Posterior cingulate gyrus (tissue), 11 donors: ENCODE results near the gene MYBPHL.

Experiments used
- DNase-seq, 10 donors: peaks; one replicate each; pipeline versions ENCODE4 v3.0.0 to v3.0.0-alpha.2; 2020 to 2021; ENCODE audit warnings: mixed read lengths in 3 of 10
- intact Hi-C: fragments of 100-400 bp; cut with DNase I; formaldehyde crosslinking; loops from one replicate; pipeline ENCODE4 v1.15.1; 2023

MYBPHL gene, protein sequence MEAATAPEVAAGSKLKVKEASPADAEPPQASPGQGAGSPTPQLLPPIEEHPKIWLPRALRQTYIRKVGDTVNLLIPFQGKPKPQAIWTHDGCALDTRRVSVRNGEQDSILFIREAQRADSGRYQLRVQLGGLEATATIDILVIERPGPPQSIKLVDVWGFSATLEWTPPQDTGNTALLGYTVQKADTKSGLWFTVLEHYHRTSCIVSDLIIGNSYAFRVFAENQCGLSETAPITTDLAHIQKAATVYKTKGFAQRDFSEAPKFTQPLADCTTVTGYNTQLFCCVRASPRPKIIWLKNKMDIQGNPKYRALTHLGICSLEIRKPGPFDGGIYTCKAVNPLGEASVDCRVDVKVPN

GRCh38 chr1:109306832-109307273 is at the start of gene MYBPHL:
MYBPHL (minus strand) TSS chr1:109307011; CDS start chr1:109306991, 20 bp downstream.
- intact Hi-C loops, result no loop called here
- peak in 3 of 10 donors; percentile 41 to 85 (median 75) for DNase-seq

GRCh38 chr1:109356505-109356904 is 49.7 kb upstream of the MYBPHL start:
- no peak for DNase-seq
- intact Hi-C loops, result no loop called here

- intact Hi-C loops, result no loop called here
- no peak for DNase-seq
Measured at GRCh38 chr1:109354929-109355328, 48.1 kb upstream of the MYBPHL start.

DNA sequence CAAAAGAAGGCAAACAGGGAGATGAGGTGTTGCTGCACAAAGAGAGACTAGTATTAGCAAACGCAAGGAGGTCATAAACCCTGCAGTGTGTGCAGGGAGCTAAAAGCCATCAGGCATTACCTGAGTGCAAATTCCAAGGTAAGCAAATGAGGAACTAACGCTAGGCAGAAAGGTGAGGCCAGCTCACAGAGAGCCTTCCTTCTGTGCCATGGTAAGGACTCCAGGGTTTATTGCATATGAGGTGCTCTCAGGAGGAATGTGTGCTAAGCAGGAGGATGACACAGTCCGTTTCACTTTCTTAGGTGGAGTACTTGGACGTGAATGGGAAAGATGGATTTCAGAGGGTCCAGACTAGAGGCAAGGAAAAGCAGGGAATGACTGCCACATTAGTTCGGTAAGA is 44.6 kb upstream of the MYBPHL start:
- DNase-seq, result no peak

GRCh38 chr1:109350655-109351054 is 43.8 kb upstream of the MYBPHL start:
- intact Hi-C loops, result no loop called here
- DNase-seq, result no peak

More for the DNA sequence above, 44.6 kb upstream of the MYBPHL start:
- intact Hi-C loops, result no loop called here

DNA sequence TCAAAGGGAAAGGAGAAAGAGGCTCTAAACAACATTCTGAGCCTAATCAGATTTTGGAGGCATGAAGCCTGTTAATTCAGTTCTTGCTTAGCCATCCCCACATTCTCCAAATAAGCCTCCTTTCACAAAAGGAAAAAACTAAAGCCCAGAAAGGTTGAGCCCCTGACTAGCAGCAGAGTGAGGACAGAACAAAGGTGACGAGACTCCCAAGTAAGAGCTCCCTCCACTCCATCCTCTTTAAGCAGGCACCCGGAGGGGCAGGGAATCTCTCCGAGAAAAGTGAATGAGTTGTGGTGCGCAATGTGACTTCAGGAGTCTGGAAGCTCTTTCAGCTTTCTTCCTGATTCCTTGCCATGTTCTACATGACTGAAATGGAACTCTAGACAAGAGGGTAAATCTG is 43.4 kb upstream of the MYBPHL start:
- no peak for DNase-seq
- intact Hi-C loops, result no loop called here

DNA sequence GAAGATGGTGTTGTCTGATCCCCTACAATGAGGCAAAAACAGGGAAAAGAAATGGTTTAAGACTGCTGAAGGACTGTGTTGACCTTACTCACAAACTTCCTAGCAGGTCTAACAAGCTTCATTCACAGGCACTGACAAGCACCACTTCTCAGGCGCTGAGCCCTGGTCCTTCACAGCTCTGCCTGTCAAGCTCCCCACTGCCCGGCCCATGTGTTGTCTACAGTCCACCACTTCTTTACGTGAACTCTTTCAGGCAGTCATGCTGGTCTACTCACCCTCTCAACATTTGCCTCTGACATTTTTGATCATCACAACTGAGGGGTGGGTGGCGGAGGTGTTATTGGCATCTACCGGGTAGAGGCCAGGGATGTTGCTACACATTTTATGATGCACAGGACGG is 40.7 kb upstream of the MYBPHL start:
- DNase-seq, result no peak
- intact Hi-C loops, result no loop called here

DNA sequence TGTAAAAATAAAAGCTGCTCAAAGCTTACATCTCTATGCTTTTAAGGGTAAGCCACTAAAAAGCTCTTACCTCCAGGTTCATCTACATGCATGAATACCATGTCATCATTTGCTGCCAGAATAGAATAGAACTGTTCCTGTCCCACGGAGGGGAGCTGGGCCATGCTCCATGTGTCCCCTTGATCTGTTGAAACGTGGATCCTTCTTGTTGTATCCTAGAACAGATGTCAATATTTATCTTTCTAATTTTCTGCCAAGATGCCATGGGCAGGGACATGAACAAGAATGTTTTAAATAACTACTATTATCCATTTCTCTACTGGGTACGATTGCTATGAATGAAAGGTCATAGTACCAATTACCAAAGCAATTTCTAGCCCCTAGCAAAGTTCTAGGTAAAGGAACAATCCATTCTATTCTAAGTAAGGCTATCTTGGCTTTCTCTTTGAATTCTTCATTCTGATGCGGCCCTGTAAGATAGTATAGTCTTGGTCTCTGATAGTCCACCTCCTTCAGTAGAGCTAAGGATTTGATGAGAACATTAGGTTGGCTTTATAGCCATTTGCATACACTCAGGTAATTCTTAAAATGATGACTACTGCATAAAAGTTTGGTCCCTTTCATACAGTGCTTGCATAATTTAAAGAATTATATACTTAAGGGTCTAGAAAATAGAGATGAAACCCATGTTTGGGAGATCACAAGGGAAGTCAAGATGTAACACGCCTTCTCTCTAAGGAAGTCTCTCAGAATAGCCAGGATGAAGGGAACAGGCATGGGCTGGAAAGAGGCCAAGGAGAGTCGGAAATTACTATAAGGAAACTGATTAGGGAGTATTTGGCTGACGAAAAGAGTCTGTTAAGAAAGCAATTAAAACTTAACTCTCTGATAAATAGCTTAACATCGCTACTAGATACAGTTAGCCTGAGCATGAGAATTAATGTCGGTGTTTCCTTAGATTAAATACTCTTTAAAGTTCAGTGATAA is 35.4 kb upstream of the MYBPHL start:
- DNase-seq, result no peak
- intact Hi-C loops, result no loop called here

DNA sequence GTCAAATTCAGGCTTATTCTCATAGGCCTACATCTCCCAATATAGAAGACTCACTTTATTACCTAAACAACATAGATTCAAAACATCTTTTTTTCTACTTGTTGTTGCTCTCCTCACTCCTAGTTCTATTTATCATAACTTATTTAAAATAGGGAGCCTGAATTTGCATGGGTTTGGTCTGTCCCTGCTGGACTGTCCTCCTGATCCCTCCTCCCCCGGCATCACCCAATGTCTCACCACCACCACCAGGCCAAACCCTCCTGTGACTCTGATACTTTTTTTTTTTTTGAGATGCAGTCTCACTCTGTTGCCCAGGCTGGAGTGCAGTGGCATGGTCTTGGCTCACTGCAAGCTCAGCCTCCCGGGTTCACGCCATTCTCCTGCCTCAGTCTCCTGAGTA is 31.8 kb upstream of the MYBPHL start:
- no peak for DNase-seq
- intact Hi-C loops, result no loop called here

DNA sequence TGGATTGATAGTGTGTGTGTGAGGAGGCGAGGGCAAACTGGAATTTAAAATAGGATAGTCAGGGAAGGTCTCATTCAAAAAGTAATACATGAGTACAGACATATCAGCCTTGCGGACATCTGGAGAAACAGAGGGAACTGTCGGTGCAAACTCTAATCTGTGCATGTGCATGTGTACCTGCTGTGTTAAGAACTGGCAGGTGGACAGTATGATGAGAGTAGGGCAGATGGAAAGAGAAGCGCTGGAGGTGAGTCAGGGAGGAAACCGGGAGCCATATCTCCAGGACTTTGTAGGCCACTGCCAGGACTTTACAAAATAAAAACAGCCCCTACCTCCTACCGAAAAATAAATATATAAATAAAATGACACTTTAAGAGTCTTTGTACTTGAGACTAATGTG is 31.3 kb upstream of the MYBPHL start:
- no peak for DNase-seq
- intact Hi-C loops, result no loop called here

GRCh38 chr1:109335091-109335490 is 28.3 kb upstream of the MYBPHL start:
- intact Hi-C loops, result no loop called here
- no peak for DNase-seq

DNA sequence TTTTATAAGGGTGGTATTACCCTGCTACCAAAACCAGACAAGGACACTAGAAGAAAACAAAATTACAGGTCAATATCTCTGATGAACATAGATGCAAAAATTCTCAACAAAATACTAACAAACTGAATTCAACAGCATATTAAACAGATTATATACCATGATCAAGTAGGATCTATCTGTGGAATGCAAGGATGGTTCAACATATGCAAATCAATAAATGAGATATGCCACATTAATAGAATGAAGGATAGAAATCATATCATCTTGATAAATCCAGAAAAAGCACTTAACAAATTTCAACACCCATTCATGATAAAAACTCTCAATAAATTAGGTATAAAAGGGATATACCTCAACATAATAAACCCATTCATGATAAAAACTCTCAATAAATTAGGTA is 24.3 kb upstream of the MYBPHL start:
- intact Hi-C loops, result no loop called here
- DNase-seq, result no peak

DNA sequence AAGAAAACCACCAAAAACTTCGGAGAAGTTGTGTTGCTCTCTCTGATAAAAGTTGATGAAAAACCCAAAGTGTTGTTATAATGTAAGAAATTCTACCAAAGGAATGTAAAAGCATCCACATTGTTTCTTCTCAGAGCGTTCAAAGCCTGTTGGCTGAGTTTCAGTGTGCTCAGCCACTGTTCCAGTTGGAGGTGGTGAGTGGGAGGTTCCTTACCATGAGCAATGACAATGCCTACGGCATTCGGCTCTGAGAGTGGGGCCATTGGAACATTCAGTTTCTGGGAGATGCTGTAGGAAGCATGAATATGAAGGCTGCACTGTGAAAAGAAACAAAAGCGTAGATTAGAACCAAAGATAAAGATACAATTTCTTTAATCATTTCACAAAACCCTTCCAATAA is 20.5 kb upstream of the MYBPHL start:
- intact Hi-C loops, result no loop called here
- peak in 7 of 10 donors; percentile 40 to 92 (median 51) for DNase-seq

DNA sequence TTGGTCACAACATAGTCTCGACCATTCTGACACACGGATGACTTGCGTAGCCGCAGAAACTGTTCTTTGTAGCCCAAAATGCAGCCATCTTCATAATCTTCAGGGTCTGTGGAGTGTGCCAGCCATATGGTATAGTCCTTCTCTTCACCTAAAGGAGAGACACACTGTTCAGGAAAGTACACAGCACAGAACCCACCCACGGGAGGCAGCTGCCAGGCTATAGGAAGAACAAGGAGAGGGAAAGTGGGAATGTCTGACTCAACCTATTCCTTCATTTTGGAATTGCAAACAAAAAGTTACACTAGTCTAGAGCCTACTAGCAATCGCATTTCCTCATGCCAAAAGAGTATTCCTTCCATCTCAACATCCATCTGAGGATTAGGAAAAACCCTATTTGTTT is 16.2 kb upstream of the MYBPHL start:
- peak in 7 of 10 donors; percentile 30 to 93 (median 65) for DNase-seq
- intact Hi-C loops, result no loop called here

GRCh38 chr1:109319114-109319513 is 12.3 kb upstream of the MYBPHL start:
- no peak for DNase-seq
- intact Hi-C loops, result loop anchor here (10.0 kb wide), 1 partner anchor 76 kb away; the partner anchor contains the start of gene SORT1

- DNase-seq, result no peak
- intact Hi-C loops, result loop anchor here (10.0 kb wide), 1 partner anchor 78 kb away; the partner anchor contains the start of gene SORT1
Measured at GRCh38 chr1:109316506-109316905, 9.7 kb upstream of the MYBPHL start.

GRCh38 chr1:109315288-109315687 is 8.5 kb upstream of the MYBPHL start:
- no peak for DNase-seq
- intact Hi-C loops, result loop anchor here (10.0 kb wide), 1 partner anchor 80 kb away; the partner anchor contains the start of gene SORT1

GRCh38 chr1:109314795-109315194 is 8.0 kb upstream of the MYBPHL start:
- intact Hi-C loops, result loop anchor here (10.0 kb wide), 1 partner anchor 80 kb away; the partner anchor contains the start of gene SORT1
- DNase-seq, result no peak

GRCh38 chr1:109312978-109313775 is 6.4 kb upstream of the MYBPHL start:
- peak; percentile 69 to 98 (median 86) for DNase-seq
- intact Hi-C loops, result loop anchor here (10.0 kb wide), 1 partner anchor 82 kb away; the partner anchor contains the start of gene SORT1

- no peak for DNase-seq
- intact Hi-C loops, result loop anchor here (10.0 kb wide), 1 partner anchor 83 kb away; the partner anchor contains the start of gene SORT1
Measured at GRCh38 chr1:109312246-109312645, 5.4 kb upstream of the MYBPHL start.
